K562 (cell line): Measurements from ENCODE around the gene SHF. TPM values are rescaled to one million over a fixed set of nuclear protein-coding genes. Genes with fewer than 3 reads are reported as not detected.

Source experiments
- ATAC-seq: fragments of 200-7000 bp; cut with Tn5 transposase; 3 replicates; pipeline ENCODE4 v1.9.1; 2020; ENCODE audit warnings: moderate library complexity
- BruUV-seq: library from RNA; stranded (reverse); fragments of 400-500 nt; replicated peaks from 2 replicates; lab custom pipeline; 2021; lab: Mats Ljungman, UMichigan
- CTCF ChIA-PET: fragments of 300-600 bp; formaldehyde crosslinking; extraction: SDS; loops from one replicate; lab custom pipeline; 2021; ENCODE audit warnings: low intra/inter-chr PET ratio; lab: Yijun Ruan, JAX
- POLR2A ChIA-PET: fragments of 300-600, 350-650 bp; sonication (Branson Sonifier 250); formaldehyde crosslinking; extraction: SDS; loops from one replicate; lab custom pipeline; 2021; ENCODE audit warnings: antibody characterized with exemption, inconsistent platforms; lab: Yijun Ruan, JAX
- DNase-seq, 4 experiments: peaks; one replicate each; pipeline versions ENCODE4 v3.0.0 to v3.0.0-alpha.2; 2011 to 2018; ENCODE audit warnings: low spot score in 3 of 4, mixed read lengths in 3 of 4; ENCODE audit errors: extremely low read depth in 1 of 4
- FAIRE-seq: peaks from 2 replicates; lab custom pipeline; 2011; peaks lifted over from hg19 to GRCh38; lab: Jason Lieb, UNC
- H2AFZ ChIP-seq: 2 replicates; pipeline ENCODE4 v1.6.0; 2011; ENCODE audit warnings: low read depth, low read length, control low read depth, inconsistent platforms
- H3K27ac ChIP-seq: fragments of 200-600 bp; 3 replicates; pipeline ENCODE4 v1.8.0; 2011; ENCODE audit warnings: low read depth, mild to moderate bottlenecking, control low read depth, inconsistent platforms, low read length, moderate library complexity, mixed read lengths; ENCODE audit errors: extremely low read depth
- H3K27me3 ChIP-seq, 2 experiments: fragments of 300-600 bp in 1 of 2; 2 replicates in 1 of 2; 3 replicates in 1 of 2; pipeline versions ENCODE4 v1.6.0 to v1.8.0; 2011; ENCODE audit warnings: inconsistent platforms in 2 of 2, low read length in 2 of 2, mild to moderate bottlenecking in 1 of 2, mixed read lengths in 1 of 2, moderate library complexity in 1 of 2; ENCODE audit not compliant: control insufficient read depth in 2 of 2, insufficient read depth in 2 of 2
- H3K36me3 ChIP-seq: fragments of 300-600 bp; 3 replicates; pipeline ENCODE4 v1.8.0; 2011; ENCODE audit warnings: mild to moderate bottlenecking, low read length, inconsistent platforms; ENCODE audit not compliant: control insufficient read depth, insufficient read depth
- H3K4me1 ChIP-seq, 2 experiments: fragments of 200-600 bp in 1 of 2; replicated peaks in 1 of 2; 2 replicates in 1 of 2; 3 replicates in 1 of 2; pipeline versions ENCODE4 v1.5.1 to v1.8.0; 2011; ENCODE audit warnings: inconsistent platforms in 2 of 2, low read length in 2 of 2, mild to moderate bottlenecking in 1 of 2, mixed read lengths in 1 of 2, moderate library complexity in 1 of 2; ENCODE audit not compliant: control insufficient read depth in 2 of 2, insufficient read depth in 2 of 2
- H3K4me2 ChIP-seq: 2 replicates; pipeline ENCODE4 v1.6.1; 2011; ENCODE audit warnings: low read length, control low read depth, inconsistent platforms, mixed read lengths; ENCODE audit not compliant: insufficient read depth
- H3K4me3 ChIP-seq: fragments of 200-600 bp; sonication (generic), shearing (Covaris generic); 2 replicates; pipeline ENCODE4 v1.5.1; 2016; ENCODE audit warnings: control low read depth, inconsistent platforms
- H3K79me2 ChIP-seq: fragments of 200-600 bp; 3 replicates; pipeline ENCODE4 v1.8.0; 2011; ENCODE audit warnings: low read length, inconsistent platforms; ENCODE audit not compliant: control insufficient read depth, insufficient read depth
- H3K9ac ChIP-seq, 2 experiments: 2 replicates each; pipeline versions ENCODE4 v1.6.0 to v1.6.1; 2011; ENCODE audit warnings: low read depth in 2 of 2, low read length in 2 of 2, control low read depth in 1 of 2, inconsistent platforms in 1 of 2, mild to moderate bottlenecking in 1 of 2, mixed read lengths in 1 of 2; ENCODE audit not compliant: insufficient read depth in 1 of 2
- H3K9me1 ChIP-seq: one replicate; pipeline ENCODE4 v1.6.0; 2011; ENCODE audit warnings: inconsistent platforms, mild to moderate bottlenecking, low read length, moderate library complexity; ENCODE audit not compliant: control insufficient read depth, insufficient read depth
- H3K9me3 ChIP-seq: replicated peaks from 2 replicates; pipeline ENCODE4 v1.5.1; 2011; ENCODE audit warnings: low read depth, low read length, inconsistent platforms; ENCODE audit not compliant: control insufficient read depth, insufficient read depth
- H4K20me1 ChIP-seq: replicated peaks from 2 replicates; pipeline ENCODE4 v1.6.1; 2011; ENCODE audit warnings: low read length, inconsistent platforms, mixed read lengths; ENCODE audit not compliant: control insufficient read depth, insufficient read depth
- NFATC3 ChIP-seq: fragments of 450-650 bp; IDR thresholded peaks from 2 replicates; pipeline ENCODE4 v1.6.1; 2017; ENCODE audit warnings: mild to moderate bottlenecking
- PPARD ChIP-seq: fragments of 250-450 bp; sonication (Bioruptor Pico); IDR thresholded peaks from 2 replicates; pipeline ENCODE4 v1.8.0; 2022; ENCODE audit warnings: inconsistent platforms, mild to moderate bottlenecking, moderate library complexity
- PTRF ChIP-seq: fragments of 450-650 bp; IDR thresholded peaks from 2 replicates; pipeline ENCODE4 v1.6.1; 2016; ENCODE audit warnings: mild to moderate bottlenecking, missing genetic modification characterization, missing compliant biosample characterization
- RAD21 ChIP-seq, 2 experiments: fragments of 250-450 bp in 1 of 2; fragments of 450-650 bp in 1 of 2; sonication (Bioruptor Pico) in 1 of 2; formaldehyde crosslinking in 1 of 2; IDR thresholded peaks in 1 of 2; conservative IDR thresholded peaks in 1 of 2; 2 replicates each; pipeline versions ENCODE4 v1.4.0 to v1.8.0; 2020 to 2022; ENCODE audit warnings: mild to moderate bottlenecking in 2 of 2, moderate library complexity in 1 of 2
- SMC3 ChIP-seq: conservative IDR thresholded peaks from 2 replicates; pipeline ENCODE4 v1.6.1; 2011; ENCODE audit warnings: low read depth, low read length, improper control_type of control experiment; ENCODE audit not compliant: insufficient read depth
- ZNF696 ChIP-seq: fragments of 250-450 bp; sonication (Bioruptor Pico); conservative IDR thresholded peaks from 2 replicates; pipeline ENCODE4 v1.4.0; 2020; ENCODE audit warnings: mild to moderate bottlenecking, moderate library complexity
- WGBS: fragments of 100-300 bp; shearing (Covaris generic); methylation state at CpG from one replicate; pipeline ENCODE4 v1.1.6; 2016; ENCODE audit warnings: low coverage, mixed read lengths; ENCODE audit not compliant: insufficient coverage; ENCODE audit errors: missing lambda C conversion rate; 5-methylcytosine and 5-hydroxymethylcytosine counted together
- in situ Hi-C: fragments of 300-500 bp; cut with MboI; formaldehyde crosslinking; loops from 4 replicates; pipeline ENCODE4 v1.15.0; 2018; ENCODE audit warnings: inconsistent platforms, mixed read lengths
- intact Hi-C: fragments of 100-400 bp; cut with micrococcal nuclease; formaldehyde crosslinking; loops from 2 replicates; pipeline ENCODE4 v1.14.2; 2022
- polyA plus RNA-seq, 8 experiments: library from polyadenylated mRNA; depleted of rRNA in 4 of 8; stranded (reverse) in 5 of 8; unstranded in 3 of 8; fragments of >200 nt; fragmentation: Nextera tagmentation in 2 of 8; fragmentation: Illumina TruSeq in 1 of 8; extraction: Ambion mirVana in 2 of 8; extraction: Trizol in 1 of 8; gene quantifications; 2 replicates each; pipeline versions ENCODE4 v1.2.1 to v1.2.3, GENCODE V29; 2011 to 2014; ENCODE audit warnings: inconsistent platforms in 1 of 8, missing spikeins in 1 of 8
- total RNA-seq, 7 experiments: library from RNA; depleted of rRNA in 6 of 7; stranded (reverse); fragments of >200 nt in 6 of 7; fragmentation: Illumina TruSeq in 2 of 7; extraction: Trizol in 2 of 7; gene quantifications; 2 replicates each; pipeline versions ENCODE4 v1.2.1 to v1.2.3, GENCODE V29; 2011 to 2021; ENCODE audit warnings: low replicate concordance in 1 of 7
- TF ChIP-seq, protein P1 (sequence below): IDR thresholded peaks from 2 replicates; pipeline ENCODE4 v1.6.1; 2012; ENCODE audit warnings: low read depth, low read length, improper control_type of control experiment, borderline replicate concordance
- TF ChIP-seq, protein P2 (sequence below): fragments of 250-450 bp; sonication (Bioruptor Pico); IDR thresholded peaks from 2 replicates; pipeline ENCODE4 v1.6.1; 2021; ENCODE audit warnings: mild to moderate bottlenecking
- TF ChIP-seq, protein P3 (sequence below), 2 experiments: fragments of 450-650 bp; formaldehyde crosslinking in 1 of 2; IDR thresholded peaks; 2 replicates each; pipeline versions ENCODE4 v1.4.0 to v1.6.1; 2014 to 2020; ENCODE audit warnings: mild to moderate bottlenecking in 2 of 2, borderline replicate concordance in 1 of 2, low read depth in 1 of 2

SHF gene
- total and polyA plus RNA-seq, 9 of the 15 experiments (the other 6 are each of a cell fraction or from before 2014, with no cell fraction given) = 0.51 to 2.2 (median 0.85) TPM; not detected in 2

DNA sequence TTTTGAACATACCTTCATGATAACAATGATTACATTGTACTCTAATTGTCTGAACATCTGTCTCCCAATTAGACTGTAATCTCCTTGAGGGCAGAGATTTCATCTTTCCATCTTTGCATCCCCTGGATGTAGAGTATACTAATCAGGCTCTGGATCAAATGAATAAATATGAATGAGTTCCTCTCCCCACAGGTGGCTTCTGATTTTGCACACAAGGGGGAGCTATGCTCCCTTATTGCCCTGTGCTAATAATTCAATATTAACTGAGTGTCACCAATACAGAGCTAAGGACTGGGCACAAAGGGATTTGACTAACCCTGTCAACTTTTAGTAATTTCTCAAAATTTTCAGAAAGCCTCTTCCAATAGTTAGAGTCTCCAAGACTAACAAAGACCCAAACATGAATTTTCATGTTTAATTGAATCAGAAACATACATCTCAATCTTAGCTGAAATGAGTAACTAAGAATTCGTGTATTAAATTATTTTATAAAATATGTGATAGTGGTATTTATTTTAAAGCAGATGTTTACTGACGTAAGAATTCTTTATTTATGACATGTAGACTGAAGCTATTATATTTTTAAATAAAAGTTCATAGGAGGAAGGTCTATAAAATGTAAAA lies 61.1 kb downstream of the SHF start:
- intact Hi-C loops = no loop called here
- no peaks in the 10 kb centered on the region for H3K79me2 ChIP-seq
- no peak overlapping the region for H2AFZ ChIP-seq
- DNase-seq (peak; percentile 39 to 68 (median 56)), ATAC-seq (peak; percentile 76), FAIRE-seq (peak; percentile 64)
- H3K9ac ChIP-seq = no peak overlapping the region
- BruUV-seq = no TSS peak
- H3K4me1 ChIP-seq = peaks cover 0 to 14% of the 10 kb centered on the region in 2 experiments; a peak in 2 of 5 replicates
- H3K4me3 ChIP-seq = no peak overlapping the region
- in situ Hi-C loops = no loop called here
- ChIA-PET POLR2A (no interaction called here), CTCF (interaction anchor here (0.5 to 1.1 kb wide), 3 partner anchors 330 to 396 kb away, joined by 3 to 7 read pairs (median 3); partner anchors contain the start of gene SLC30A4)
- peaks cover 23 to 45% of the 10 kb centered on the region in 2 experiments for H3K27me3 ChIP-seq
- H3K27ac ChIP-seq = no peak overlapping the region
- H3K9me3 ChIP-seq = no peaks in the 10 kb centered on the region
- H3K36me3 ChIP-seq = no peaks in the 10 kb centered on the region
- H3K4me2 ChIP-seq = no peak overlapping the region
- H4K20me1 ChIP-seq = no peaks in the 10 kb centered on the region
- no peaks in the 10 kb centered on the region for H3K9me1 ChIP-seq
- 0% methylated on average over 2 of the region's 2 CpGs for WGBS
- 0 out of 2 replicates have a peak, but pooled peaks have one; percentile 36 for TF ChIP-seq SMC3
- TF ChIP-seq NFATC3 = no peak
- TF ChIP-seq, protein P1, sequence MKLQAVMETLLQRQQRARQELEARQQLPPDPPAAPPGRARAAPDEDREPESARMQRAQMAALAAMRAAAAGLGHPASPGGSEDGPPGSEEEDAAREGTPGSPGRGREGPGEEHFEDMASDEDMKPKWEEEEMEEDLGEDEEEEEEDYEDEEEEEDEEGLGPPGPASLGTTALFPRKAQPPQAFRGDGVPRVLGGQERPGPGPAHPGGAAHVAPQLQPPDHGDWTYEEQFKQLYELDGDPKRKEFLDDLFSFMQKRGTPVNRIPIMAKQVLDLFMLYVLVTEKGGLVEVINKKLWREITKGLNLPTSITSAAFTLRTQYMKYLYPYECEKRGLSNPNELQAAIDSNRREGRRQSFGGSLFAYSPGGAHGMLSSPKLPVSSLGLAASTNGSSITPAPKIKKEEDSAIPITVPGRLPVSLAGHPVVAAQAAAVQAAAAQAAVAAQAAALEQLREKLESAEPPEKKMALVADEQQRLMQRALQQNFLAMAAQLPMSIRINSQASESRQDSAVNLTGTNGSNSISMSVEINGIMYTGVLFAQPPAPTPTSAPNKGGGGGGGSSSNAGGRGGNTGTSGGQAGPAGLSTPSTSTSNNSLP = peak; percentile 87; the same call in 1 of the 2 replicates
- no peak for TF ChIP-seq PTRF (tag)
- TF ChIP-seq ZNF696 = no peak
- TF ChIP-seq, protein P2, sequence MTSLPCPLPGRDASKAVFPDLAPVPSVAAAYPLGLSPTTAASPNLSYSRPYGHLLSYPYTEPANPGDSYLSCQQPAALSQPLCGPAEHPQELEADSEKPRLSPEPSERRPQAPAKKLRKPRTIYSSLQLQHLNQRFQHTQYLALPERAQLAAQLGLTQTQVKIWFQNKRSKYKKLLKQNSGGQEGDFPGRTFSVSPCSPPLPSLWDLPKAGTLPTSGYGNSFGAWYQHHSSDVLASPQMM (CRISPR knock-in tag) = no peak
- TF ChIP-seq PPARD (CRISPR knock-in tag) = no peak
- TF ChIP-seq, protein P3, sequence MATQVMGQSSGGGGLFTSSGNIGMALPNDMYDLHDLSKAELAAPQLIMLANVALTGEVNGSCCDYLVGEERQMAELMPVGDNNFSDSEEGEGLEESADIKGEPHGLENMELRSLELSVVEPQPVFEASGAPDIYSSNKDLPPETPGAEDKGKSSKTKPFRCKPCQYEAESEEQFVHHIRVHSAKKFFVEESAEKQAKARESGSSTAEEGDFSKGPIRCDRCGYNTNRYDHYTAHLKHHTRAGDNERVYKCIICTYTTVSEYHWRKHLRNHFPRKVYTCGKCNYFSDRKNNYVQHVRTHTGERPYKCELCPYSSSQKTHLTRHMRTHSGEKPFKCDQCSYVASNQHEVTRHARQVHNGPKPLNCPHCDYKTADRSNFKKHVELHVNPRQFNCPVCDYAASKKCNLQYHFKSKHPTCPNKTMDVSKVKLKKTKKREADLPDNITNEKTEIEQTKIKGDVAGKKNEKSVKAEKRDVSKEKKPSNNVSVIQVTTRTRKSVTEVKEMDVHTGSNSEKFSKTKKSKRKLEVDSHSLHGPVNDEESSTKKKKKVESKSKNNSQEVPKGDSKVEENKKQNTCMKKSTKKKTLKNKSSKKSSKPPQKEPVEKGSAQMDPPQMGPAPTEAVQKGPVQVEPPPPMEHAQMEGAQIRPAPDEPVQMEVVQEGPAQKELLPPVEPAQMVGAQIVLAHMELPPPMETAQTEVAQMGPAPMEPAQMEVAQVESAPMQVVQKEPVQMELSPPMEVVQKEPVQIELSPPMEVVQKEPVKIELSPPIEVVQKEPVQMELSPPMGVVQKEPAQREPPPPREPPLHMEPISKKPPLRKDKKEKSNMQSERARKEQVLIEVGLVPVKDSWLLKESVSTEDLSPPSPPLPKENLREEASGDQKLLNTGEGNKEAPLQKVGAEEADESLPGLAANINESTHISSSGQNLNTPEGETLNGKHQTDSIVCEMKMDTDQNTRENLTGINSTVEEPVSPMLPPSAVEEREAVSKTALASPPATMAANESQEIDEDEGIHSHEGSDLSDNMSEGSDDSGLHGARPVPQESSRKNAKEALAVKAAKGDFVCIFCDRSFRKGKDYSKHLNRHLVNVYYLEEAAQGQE (IDR thresholded peaks at IDR 0.05; ENCODE audit: borderline replicate concordance) = peak; percentile 44; the same call in 1 of the 2 replicates
- TF ChIP-seq, protein P3 (CRISPR knock-in tag; IDR thresholded peaks at IDR 0.05; ENCODE audit: low read depth) = no peak
- TF ChIP-seq RAD21 (CRISPR knock-in tag; conservative IDR thresholded peaks at IDR 0.05 in 1 of 2, IDR thresholded peaks at IDR 0.05 in 1 of 2) = peak; percentile 44 to 72; a peak in 3 of 4 replicates
